ENCODE measurements around the gene TMEM144.

Gene TMEM144

DNA sequence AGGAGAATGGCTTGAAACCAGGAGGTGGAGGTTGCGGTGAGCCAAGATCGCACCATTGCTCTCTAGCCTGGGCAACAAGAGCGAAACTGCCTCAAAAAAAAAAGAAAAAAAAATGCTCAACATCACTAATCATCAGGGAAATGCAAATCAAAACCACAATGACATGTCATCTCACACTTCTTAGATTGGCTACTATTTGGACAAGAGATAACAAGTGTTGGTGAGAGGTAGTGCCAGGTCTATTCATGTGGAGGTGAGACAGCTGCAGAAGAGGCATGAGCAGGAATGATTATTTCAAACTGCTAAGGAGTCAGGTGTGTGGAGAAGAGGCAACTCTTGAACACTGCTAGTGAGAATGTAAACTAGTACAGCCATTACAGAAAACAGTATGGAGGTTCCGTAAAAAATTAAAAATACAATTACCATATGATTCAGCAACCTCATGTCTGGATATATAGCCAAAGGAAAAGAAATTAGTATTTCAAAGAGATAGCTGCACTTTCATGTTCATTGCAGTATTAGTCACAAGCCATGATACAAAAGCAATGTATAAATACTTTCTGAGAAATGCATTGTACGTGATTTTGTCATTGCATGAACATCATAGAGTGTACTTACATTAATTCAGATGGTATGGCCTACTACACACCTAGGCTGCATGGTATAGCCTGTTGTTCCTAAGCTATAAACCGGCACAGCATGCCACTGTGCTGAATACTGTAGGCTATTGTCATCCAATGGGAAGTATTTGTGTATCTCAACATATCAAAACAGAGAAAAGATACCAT lies 75.3 kb downstream of the TMEM144 start:
- TF ChIP-seq POLR2AphosphoS5 (IDR thresholded peaks at IDR 0.05; ENCODE audit: low read depth, low read length) (no peak), TAF1 (IDR thresholded peaks at IDR 0.05; ENCODE audit: borderline replicate concordance, low read depth, low read length) (no peak), POLR2A (IDR thresholded peaks at IDR 0.05; ENCODE audit: low read depth, low read length) (no peak)
- FAIRE-seq (no peak), DNase-seq (ENCODE audit: insufficient read length) (no peak)

- FAIRE-seq (no peak), DNase-seq (ENCODE audit: insufficient read length) (no peak)
- TF ChIP-seq POLR2AphosphoS5 (IDR thresholded peaks at IDR 0.05; ENCODE audit: low read depth, low read length) (no peak), TAF1 (IDR thresholded peaks at IDR 0.05; ENCODE audit: borderline replicate concordance, low read depth, low read length) (no peak), POLR2A (IDR thresholded peaks at IDR 0.05; ENCODE audit: low read depth, low read length) (no peak)
These were observed 80.6 kb downstream of the TMEM144 start for GRCh38 chr4:158290912-158291311.

DNA sequence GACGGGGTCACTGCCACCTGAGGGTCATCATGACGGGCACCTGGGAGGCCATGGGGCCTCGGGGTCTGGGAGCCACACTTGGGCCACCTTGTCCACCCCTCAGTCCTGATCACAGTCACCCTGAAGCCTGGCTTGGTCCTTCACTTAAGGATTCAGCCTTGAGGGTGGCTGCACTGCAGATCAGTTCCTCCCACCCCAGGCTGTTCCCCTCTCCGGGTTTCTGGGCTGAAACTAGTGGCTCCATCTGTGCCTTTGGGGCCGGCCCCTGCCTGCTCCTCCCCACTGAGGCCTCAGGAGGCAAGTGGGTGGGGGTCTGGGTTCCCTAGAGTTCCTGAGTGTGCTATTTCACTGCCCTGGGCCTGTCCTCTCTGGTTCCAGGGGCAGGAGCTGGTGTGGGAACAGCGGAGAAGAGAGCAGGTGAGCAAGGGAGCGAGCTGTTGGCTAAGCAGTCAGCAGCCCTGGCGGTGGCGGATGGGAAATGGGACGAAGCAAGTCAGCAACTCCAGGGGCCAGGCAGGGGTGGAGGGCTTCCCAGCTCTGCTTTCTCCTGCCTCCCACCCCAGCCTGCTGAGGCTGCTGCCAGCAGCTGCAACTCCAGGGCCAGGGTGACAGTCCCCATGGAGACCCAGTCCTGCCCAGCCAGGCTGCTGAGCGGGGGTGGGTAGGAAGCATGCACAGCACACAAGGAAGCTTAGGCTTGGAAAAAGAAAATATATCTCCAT lies 81.2 kb downstream of the TMEM144 start:
- DNase-seq (ENCODE audit: insufficient read length) (no peak), FAIRE-seq (no peak)
- TF ChIP-seq POLR2A (IDR thresholded peaks at IDR 0.05; ENCODE audit: low read depth, low read length): no peak
- TF ChIP-seq TAF1 (IDR thresholded peaks at IDR 0.05; ENCODE audit: borderline replicate concordance, low read depth, low read length): no peak
- no peak for TF ChIP-seq POLR2AphosphoS5 (IDR thresholded peaks at IDR 0.05; ENCODE audit: low read depth, low read length)

DNA sequence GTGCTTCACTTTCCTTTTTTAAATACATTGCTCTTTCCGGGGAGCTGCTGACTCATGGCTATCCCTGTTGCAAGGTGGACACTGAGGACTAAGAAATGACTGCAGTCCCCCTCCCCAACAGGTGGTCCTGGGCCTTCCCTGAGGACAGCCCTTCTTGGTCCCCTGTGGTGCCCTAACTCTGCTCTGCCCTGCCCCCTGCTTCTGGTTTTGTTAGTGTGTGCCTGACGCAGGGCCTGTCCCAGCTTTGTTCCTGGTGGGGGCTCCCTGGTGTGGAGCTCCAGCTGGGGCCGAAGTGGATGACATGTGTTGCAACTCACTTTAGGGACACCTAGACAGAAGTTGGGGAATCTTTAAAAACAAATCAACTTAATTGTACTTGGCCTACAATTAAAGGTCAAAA lies 81.9 kb downstream of the TMEM144 start:
- no peak for TF ChIP-seq POLR2AphosphoS5 (IDR thresholded peaks at IDR 0.05; ENCODE audit: low read depth, low read length)
- TF ChIP-seq TAF1 (IDR thresholded peaks at IDR 0.05; ENCODE audit: borderline replicate concordance, low read depth, low read length): no peak
- no peak for TF ChIP-seq POLR2A (IDR thresholded peaks at IDR 0.05; ENCODE audit: low read depth, low read length)
- FAIRE-seq (no peak), DNase-seq (ENCODE audit: insufficient read length) (no peak)

- FAIRE-seq (no peak), DNase-seq (ENCODE audit: insufficient read length) (no peak)
- TF ChIP-seq POLR2AphosphoS5 (IDR thresholded peaks at IDR 0.05; ENCODE audit: low read depth, low read length): no peak
- no peak for TF ChIP-seq TAF1 (IDR thresholded peaks at IDR 0.05; ENCODE audit: borderline replicate concordance, low read depth, low read length)
- no peak for TF ChIP-seq POLR2A (IDR thresholded peaks at IDR 0.05; ENCODE audit: low read depth, low read length)
These were observed 84.8 kb downstream of the TMEM144 start for GRCh38 chr4:158295053-158295452.

DNA sequence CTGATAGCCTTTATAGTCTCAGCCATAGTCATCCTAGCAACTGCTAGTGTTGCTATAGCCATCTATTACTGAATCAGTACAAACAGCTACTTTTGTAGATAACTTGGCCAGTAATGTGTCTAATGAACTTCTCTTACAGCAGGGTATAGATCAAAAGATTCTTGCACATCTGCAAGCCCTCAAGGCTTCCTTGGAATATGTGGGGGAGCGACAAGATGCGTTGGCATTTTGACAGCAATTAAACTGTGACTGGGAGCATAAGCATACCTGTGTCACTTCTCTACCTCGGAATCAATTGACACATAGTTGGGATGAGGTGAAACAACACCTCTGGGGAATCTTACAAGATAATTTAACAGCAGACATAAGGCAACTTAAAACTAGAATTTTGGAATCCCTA lies 87.6 kb downstream of the TMEM144 start:
- TF ChIP-seq TAF1 (IDR thresholded peaks at IDR 0.05; ENCODE audit: borderline replicate concordance, low read depth, low read length): no peak
- TF ChIP-seq POLR2AphosphoS5 (IDR thresholded peaks at IDR 0.05; ENCODE audit: low read depth, low read length): no peak
- no peak for TF ChIP-seq POLR2A (IDR thresholded peaks at IDR 0.05; ENCODE audit: low read depth, low read length)
- FAIRE-seq: no peak

DNA sequence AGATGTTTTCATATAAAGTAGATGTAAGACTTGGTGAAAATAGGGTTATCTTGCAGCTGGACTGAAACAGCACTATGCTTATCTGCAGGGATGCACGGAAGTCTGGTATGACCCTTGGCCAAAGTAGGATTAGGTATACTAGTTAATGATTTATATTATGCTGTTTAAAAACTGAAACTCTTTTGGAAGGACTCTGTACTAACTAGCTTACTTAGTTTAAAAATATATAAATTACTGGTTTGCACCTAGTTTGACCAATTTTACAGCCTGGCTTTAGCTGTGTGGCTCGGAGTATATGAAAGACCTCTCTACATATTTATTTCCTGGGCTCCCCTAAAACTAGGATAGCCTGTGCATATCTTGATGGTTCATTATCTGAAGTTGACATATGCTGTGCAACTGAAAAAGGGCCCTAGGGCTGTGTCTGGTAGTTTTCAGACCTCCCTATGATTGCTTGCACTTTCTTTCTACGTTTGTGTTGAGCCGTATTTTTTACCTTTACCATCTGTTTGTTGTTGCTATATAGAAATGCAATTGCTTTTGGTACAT lies 89.2 kb downstream of the TMEM144 start:
- TF ChIP-seq TAF1 (IDR thresholded peaks at IDR 0.05; ENCODE audit: borderline replicate concordance, low read depth, low read length) (no peak), POLR2AphosphoS5 (IDR thresholded peaks at IDR 0.05; ENCODE audit: low read depth, low read length) (no peak), POLR2A (IDR thresholded peaks at IDR 0.05; ENCODE audit: low read depth, low read length) (no peak)
- FAIRE-seq (no peak), DNase-seq (ENCODE audit: insufficient read length) (no peak)

More for the DNA sequence above, 87.6 kb downstream of the TMEM144 start:
- no peak for DNase-seq (ENCODE audit: insufficient read length)

DNA sequence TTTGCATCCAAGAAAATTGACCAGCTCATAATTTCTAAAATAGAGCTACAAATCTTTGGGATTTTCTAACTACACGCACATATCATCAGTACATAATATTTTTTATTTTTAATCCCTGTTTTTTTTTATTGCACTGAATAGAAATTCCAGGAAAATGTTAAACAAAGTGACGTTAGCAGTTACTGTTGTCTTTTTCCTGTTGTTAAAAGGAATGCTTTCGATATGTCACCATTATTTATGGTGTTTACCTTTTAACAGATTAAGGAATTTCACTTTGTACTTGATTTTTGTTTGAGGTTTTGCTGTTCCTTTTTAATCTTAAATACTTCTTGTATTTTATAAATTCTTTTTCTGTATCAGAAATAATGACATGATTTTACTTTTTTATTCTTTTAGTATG lies 89.7 kb downstream of the TMEM144 start:
- DNase-seq (ENCODE audit: insufficient read length): no peak
- FAIRE-seq: no peak

DNA sequence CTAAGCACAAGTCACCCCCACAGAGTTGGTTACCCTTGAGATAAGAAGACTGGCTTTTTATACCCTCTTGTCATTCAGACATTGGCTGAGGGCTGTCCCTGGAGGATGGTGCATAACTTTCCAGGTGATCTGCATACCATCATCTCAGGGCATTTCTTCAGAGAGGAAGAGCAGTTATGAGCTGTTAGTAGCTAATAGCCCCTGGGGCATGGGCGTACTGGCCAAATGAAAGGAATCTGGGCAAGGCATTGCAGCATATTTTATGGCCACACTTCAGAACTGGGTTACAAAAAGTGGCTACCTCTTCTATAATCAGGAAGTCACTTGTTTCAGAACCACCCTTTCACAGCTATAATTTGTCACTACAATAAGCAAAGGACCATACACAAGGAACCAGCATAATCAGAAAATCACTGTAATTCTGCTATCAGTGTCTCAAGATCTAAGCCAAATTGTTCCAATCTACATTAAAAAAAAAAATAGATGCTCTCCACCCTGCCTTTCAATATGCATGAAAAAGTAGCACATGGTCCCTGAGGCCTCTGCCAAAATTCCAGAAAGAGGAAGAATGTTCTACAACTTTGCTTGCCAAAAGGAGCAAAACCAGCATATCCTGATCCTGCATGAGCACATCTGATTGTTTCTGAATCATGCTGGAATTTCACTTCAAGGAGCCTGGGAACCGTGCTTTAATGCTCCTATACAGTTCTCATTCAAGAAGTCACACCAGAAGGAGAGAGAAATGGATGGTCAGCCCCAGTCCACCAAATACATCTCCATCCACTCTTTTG lies 92.0 kb downstream of the TMEM144 start:
- FAIRE-seq (no peak), DNase-seq (ENCODE audit: insufficient read length) (no peak)
- no peak for TF ChIP-seq POLR2A (IDR thresholded peaks at IDR 0.05; ENCODE audit: low read depth, low read length)
- TF ChIP-seq TAF1 (IDR thresholded peaks at IDR 0.05; ENCODE audit: borderline replicate concordance, low read depth, low read length): no peak
- TF ChIP-seq POLR2AphosphoS5 (IDR thresholded peaks at IDR 0.05; ENCODE audit: low read depth, low read length): no peak

More for the DNA sequence above, 89.7 kb downstream of the TMEM144 start:
- TF ChIP-seq TAF1 (IDR thresholded peaks at IDR 0.05; ENCODE audit: borderline replicate concordance, low read depth, low read length) (no peak), POLR2A (IDR thresholded peaks at IDR 0.05; ENCODE audit: low read depth, low read length) (no peak), POLR2AphosphoS5 (IDR thresholded peaks at IDR 0.05; ENCODE audit: low read depth, low read length) (no peak)

GRCh38 chr4:158304694-158305093 lies 94.4 kb downstream of the TMEM144 start:
- no peak for FAIRE-seq
- TF ChIP-seq POLR2A (IDR thresholded peaks at IDR 0.05; ENCODE audit: low read depth, low read length) (no peak), TAF1 (IDR thresholded peaks at IDR 0.05; ENCODE audit: borderline replicate concordance, low read depth, low read length) (no peak), POLR2AphosphoS5 (IDR thresholded peaks at IDR 0.05; ENCODE audit: low read depth, low read length) (no peak)
- DNase-seq (ENCODE audit: insufficient read length): no peak
